Tibial nerve (tissue), 4 donors: ENCODE results near the gene GAL3ST2. TPM values are rescaled to one million over a fixed set of nuclear protein-coding genes. Genes with fewer than 3 reads are reported as not detected.

ENCODE experiments used
- DNase-seq, 2 donors: peaks; one replicate each; pipeline ENCODE4 v3.0.0-alpha.2; 2019; ENCODE audit warnings: low spot score in 2 of 2
- H3K27ac ChIP-seq, 4 donors: fragments of 200-600 bp; sonication (generic) in 3 of 4; one replicate each; pipeline ENCODE4 v1.5.1; 2017 to 2019; ENCODE audit warnings: mild to moderate bottlenecking in 1 of 4
- H3K27me3 ChIP-seq, 2 donors: fragments of 200-600 bp; sonication (generic) in 1 of 2; one replicate each; pipeline versions ENCODE4 v1.5.1 to v1.6.0; 2017 to 2019
- H3K36me3 ChIP-seq, 3 donors: fragments of 200-600 bp; sonication (generic); one replicate each; pipeline ENCODE4 v1.5.1; 2018 to 2019
- H3K4me1 ChIP-seq, 4 donors: fragments of 200-600 bp; sonication (generic) in 3 of 4; one replicate each; pipeline ENCODE4 v1.5.1; 2017 to 2019
- H3K4me3 ChIP-seq, 4 donors: fragments of 200-600 bp; sonication (generic) in 3 of 4; one replicate each; pipeline ENCODE4 v1.5.1; 2017 to 2019; ENCODE audit warnings: mild to moderate bottlenecking in 1 of 4, moderate library complexity in 1 of 4
- H3K9me3 ChIP-seq, 4 donors: fragments of 200-600 bp; sonication (generic) in 3 of 4; one replicate each; pipeline ENCODE4 v1.5.1; 2017 to 2019
- EP300 ChIP-seq, 2 donors: sonication (generic); formaldehyde crosslinking; IDR thresholded peaks; one replicate each; pipeline ENCODE4 v1.6.1; 2017; ENCODE audit warnings: antibody characterized with exemption in 2 of 2, mild to moderate bottlenecking in 1 of 2
- POLR2A ChIP-seq, 2 donors: fragments of 450-650 bp; IDR thresholded peaks; one replicate each; pipeline ENCODE4 v1.6.1; 2017; ENCODE audit warnings: antibody characterized with exemption in 2 of 2, mild to moderate bottlenecking in 2 of 2, moderate library complexity in 2 of 2
- WGBS, 2 donors: methylation state at CpG; one replicate each; pipeline ENCODE4 v1.1.5; 2018; 5-methylcytosine and 5-hydroxymethylcytosine counted together
- total RNA-seq, 4 donors: library from RNA; depleted of rRNA; stranded (reverse); fragments of >200 nt; gene quantifications; one replicate each; pipeline ENCODE4 v1.1.0, GENCODE V29; 2016
- TF ChIP-seq, protein P1 (sequence below), 5 experiments: fragments of 200-600 bp in 3 of 5; fragments of 450-650 bp in 2 of 5; sonication (generic) in 3 of 5; IDR thresholded peaks; one replicate each; pipeline ENCODE4 v1.5.1; 2016 to 2019; ENCODE audit warnings: antibody characterized with exemption in 5 of 5, mild to moderate bottlenecking in 3 of 5, moderate library complexity in 2 of 5

GAL3ST2 gene
- total RNA-seq, 4 donors from 2014 or later: 0.21 to 3.9 (median 0.30) TPM; not detected in 1

DNA sequence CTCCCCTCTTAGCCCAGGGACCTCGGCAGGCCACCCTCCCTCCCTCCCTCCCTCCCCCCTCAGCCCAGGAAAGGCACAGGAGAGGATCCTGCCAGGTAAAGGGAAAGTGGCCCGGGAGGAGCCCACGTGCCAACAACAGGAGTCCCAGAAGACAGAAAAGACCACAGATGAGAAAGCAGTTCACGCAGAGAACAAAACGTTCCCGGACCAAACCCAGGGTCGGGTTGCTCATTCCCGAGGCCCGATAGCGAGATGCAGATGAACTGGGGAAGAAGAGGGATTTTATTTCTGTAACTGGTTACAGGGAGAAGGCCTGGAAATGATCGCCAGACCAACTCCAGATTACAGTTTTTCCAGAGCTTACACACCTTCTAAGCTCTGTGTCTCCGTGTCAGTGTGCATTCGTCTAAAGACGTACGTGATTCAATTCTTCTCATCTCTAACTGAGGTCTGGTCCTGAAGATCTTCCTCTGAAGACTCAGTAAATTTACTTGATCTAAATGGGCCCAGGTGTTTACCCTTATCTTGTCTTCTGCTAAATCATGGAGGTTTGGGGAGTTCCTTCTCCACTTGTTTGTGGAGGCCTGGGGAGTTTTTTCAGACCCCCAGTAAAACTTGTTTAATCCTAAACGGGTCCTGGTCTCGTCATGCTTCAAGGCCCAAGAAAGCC lies 31.6 kb downstream of the GAL3ST2 start:
- H3K27me3 ChIP-seq: peaks cover 0 to 12% of the 10 kb centered on the region in 2 donors
- no peaks in the 10 kb centered on the region for H3K36me3 ChIP-seq
- WGBS, 2 donors: 58 to 69% methylated on average over 16 of the region's 17 CpGs
- TF ChIP-seq EP300 (IDR thresholded peaks at IDR 0.05) (no peak), POLR2A (IDR thresholded peaks at IDR 0.05) (no peak)
- TF ChIP-seq, protein P1, sequence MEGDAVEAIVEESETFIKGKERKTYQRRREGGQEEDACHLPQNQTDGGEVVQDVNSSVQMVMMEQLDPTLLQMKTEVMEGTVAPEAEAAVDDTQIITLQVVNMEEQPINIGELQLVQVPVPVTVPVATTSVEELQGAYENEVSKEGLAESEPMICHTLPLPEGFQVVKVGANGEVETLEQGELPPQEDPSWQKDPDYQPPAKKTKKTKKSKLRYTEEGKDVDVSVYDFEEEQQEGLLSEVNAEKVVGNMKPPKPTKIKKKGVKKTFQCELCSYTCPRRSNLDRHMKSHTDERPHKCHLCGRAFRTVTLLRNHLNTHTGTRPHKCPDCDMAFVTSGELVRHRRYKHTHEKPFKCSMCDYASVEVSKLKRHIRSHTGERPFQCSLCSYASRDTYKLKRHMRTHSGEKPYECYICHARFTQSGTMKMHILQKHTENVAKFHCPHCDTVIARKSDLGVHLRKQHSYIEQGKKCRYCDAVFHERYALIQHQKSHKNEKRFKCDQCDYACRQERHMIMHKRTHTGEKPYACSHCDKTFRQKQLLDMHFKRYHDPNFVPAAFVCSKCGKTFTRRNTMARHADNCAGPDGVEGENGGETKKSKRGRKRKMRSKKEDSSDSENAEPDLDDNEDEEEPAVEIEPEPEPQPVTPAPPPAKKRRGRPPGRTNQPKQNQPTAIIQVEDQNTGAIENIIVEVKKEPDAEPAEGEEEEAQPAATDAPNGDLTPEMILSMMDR (IDR thresholded peaks at IDR 0.05): no peak
- no peaks in the 10 kb centered on the region for H3K9me3 ChIP-seq
- H3K4me1 ChIP-seq: peaks cover 0 to 32% (median 12%) of the 10 kb centered on the region in 4 donors
- no peak overlapping the region for H3K4me3 ChIP-seq
- peak overlapping the region in 2 of 4 donors; percentile 59 to 70 for H3K27ac ChIP-seq
- peak in 1 of 2 donors; percentile 12 for DNase-seq

GRCh38 chr2:241808721-241809382 lies 32.2 kb downstream of the GAL3ST2 start, which contains the start of gene NEU4:
NEU4 (plus strand) TSS chr2:241809193; CDS start chr2:241814485, 5,292 bp downstream.
- peak within 1 kb of the TSS in 1 of 4 donors; percentile 8 for H3K4me3 ChIP-seq
- H3K9me3 ChIP-seq: no peaks in the 10 kb centered on the region
- no peak for DNase-seq
- no peak for TF ChIP-seq EP300 (IDR thresholded peaks at IDR 0.05)
- TF ChIP-seq, protein P1 (IDR thresholded peaks at IDR 0.05): no peak
- no peak for TF ChIP-seq POLR2A (IDR thresholded peaks at IDR 0.05)
- no peaks in the 10 kb centered on the region for H3K36me3 ChIP-seq
- peaks cover 0 to 25% (median 10%) of the 10 kb centered on the region in 4 donors for H3K4me1 ChIP-seq
- peak within 1 kb of the TSS in 2 of 4 donors; percentile 59 to 70 for H3K27ac ChIP-seq
- H3K27me3 ChIP-seq: peaks cover 0 to 10% of the 10 kb centered on the region in 2 donors
- 86 to 88% methylated on average over 31 of the region's 31 CpGs for WGBS, 2 donors

DNA sequence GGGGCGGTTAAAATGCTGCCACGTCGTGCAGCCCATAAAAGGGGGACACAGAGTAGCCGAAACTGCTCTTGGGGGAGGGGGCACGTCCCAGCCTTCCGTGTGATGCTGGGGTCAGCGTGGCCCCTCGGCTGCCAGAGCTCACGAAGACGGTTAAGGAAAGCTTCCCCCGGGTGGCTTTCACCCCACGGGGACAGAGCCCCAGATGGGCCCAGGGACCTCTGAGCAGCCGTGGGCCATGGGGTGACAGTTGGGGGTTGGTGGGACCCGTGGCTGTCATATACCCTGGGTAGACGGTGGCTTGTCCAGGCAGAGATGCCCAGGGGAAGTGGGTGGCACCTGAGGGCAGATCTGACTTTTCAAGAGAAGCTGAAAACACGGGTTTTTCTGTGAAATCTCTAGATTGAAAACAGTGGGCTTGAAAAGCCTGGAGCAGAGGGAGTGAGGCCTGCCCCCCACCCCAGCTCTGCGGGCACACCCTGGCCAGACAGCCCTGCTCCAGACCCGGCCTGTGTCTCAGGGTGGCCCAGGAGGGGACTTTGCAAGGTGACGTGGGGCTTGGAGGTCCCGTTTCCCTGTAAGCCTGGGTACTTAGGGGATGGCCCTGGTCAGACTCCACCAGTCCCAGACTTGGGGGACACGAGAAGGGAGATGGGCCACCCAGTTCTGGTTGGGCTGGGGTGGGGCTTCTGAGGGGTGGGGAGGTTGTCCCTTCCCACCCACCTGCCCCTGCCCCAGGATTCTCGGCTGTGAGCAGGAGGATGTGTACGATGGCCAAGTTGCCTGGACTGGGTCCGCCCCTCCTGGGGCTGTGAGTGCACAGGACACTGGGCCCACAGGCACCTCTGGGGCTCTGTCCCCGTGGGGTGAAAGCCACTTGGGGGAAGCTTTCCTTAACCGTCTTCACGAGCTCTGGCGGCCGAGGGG lies 33.0 kb downstream of the GAL3ST2 start:
- Histone ChIP-seq H3K27ac (peak overlapping the region in 1 of 4 donors; percentile 1), H3K4me3 (peak overlapping the region in 1 of 4 donors; percentile 8), H3K36me3 (no peaks in the 10 kb centered on the region), H3K27me3 (peaks cover 0 to 2% of the 10 kb centered on the region in 2 donors), H3K4me1 (peaks cover 0 to 17% (median 3%) of the 10 kb centered on the region in 4 donors), H3K9me3 (no peaks in the 10 kb centered on the region)
- DNase-seq: no peak
- TF ChIP-seq, protein P1 (IDR thresholded peaks at IDR 0.05): no peak
- TF ChIP-seq EP300 (IDR thresholded peaks at IDR 0.05) (no peak), POLR2A (IDR thresholded peaks at IDR 0.05) (no peak)
- WGBS, 2 donors: 76 to 81% methylated on average over 27 to 29 of the region's 29 CpGs

DNA sequence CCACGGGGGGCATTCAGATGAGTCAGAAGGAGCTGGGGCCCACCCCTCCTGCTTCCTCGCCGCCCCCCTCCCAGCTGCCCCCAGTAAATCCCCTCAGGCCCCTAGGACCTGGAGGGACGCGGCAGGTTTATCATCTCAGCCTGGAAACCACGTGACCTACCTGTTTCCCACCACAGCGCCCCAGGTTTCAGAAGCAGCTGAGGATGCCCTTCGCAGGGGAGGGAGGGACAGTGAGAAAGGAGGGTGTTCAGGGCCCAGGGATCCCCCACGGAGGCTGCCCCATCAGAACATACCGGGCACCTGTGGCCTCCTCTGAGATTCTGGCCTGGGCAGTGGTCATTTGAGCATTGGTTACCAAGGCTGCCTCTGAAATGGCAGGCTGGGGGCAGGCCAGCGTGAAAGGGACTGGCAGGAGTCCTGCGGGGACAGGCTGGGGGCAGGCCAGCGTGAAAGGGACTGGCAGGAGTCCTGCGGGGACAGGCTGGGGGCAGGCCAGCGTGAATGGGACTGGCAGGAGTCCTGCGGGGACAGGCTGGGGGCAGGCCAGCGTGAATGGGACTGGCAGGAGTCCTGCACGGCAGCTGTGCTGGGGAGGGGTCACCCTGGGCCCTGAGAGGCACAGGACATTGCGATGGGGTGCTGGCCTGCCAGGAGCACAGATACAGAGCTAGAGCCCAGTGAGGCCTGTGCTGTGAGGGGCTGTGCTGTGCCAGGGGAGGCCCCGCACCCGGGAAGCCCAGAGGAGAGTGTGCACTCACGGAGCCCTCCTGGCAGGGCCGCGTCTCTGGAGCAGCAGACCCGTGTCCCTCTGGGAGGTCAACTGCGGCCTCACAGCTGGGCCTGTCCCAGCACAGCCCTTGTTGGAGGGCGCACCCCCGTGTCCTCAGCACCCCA lies 33.9 kb downstream of the GAL3ST2 start:
- Histone ChIP-seq H3K36me3 (no peaks in the 10 kb centered on the region), H3K27ac (peak overlapping the region in 1 of 4 donors; percentile 1), H3K9me3 (no peaks in the 10 kb centered on the region), H3K4me3 (no peak overlapping the region), H3K27me3 (no peaks in the 10 kb centered on the region), H3K4me1 (peaks cover 0 to 14% (median 0%) of the 10 kb centered on the region in 4 donors)
- 59 to 69% methylated on average over 19 to 23 of the region's 28 CpGs for WGBS, 2 donors
- DNase-seq: no peak
- TF ChIP-seq, protein P1 (IDR thresholded peaks at IDR 0.05): no peak
